Measurements from ENCODE around the gene HUNK. TPM values are rescaled to one million over a fixed set of nuclear protein-coding genes. Genes with fewer than 3 reads are reported as not detected.

The HUNK gene
- total and polyA plus RNA-seq, 2 experiments from 2014 or later, result 1.6 to 5.1 TPM

DNA sequence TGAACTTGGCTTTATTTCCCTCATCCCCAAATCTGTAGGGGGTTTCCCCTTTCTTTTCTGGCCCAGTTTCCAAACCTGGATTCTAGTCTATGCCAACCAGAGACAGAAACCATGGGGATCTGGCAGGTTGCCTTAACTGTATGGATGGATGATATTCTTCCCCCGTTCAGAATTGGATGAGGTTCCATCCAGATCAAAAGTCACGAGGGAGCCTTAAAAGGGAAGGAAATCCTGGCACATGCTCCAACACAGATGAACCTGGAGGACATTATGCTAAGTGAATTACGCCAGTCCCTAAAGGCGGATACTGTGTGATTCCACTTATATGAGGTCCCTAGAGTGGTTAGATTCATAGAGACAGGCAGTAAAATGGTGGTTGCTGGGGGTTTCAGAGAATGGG lies 124.4 kb downstream of the HUNK start:
- Mint-ChIP-seq H3K27me3 (ENCODE audit: insufficient read depth, low read depth, poor library complexity) (peaks cover 8% of the 10 kb centered on the region), H3K4me3 (no peak overlapping the region), H3K9me3 (no peaks in the 10 kb centered on the region), H3K4me1 (peaks cover 3% of the 10 kb centered on the region; the same call in 2 of the 3 replicates), H3K36me3 (ENCODE audit: low read depth) (no peaks in the 10 kb centered on the region; the same call in 2 of the 3 replicates), H3K27ac (no peak overlapping the region)
- no peaks in the 10 kb centered on the region for H3F3A ChIP-seq (replicated peaks; ENCODE audit: low read depth)
- no peaks in the 10 kb centered on the region for H3K9me2 ChIP-seq (ENCODE audit: insufficient read depth)
- TF ChIP-seq JUNB (IDR thresholded peaks at IDR 0.05; ENCODE audit: unreplicated experiment) (no peak), ZNF331 (CRISPR knock-in tag; IDR thresholded peaks at IDR 0.05; ENCODE audit: low read depth) (no peak)
- ATAC-seq, result no peak
- H3K79me2 ChIP-seq (replicated peaks; ENCODE audit: insufficient read depth), result no peaks in the 10 kb centered on the region
- no peak for DNase-seq (ENCODE audit: low spot score)
- no peak overlapping the region for H3K4me3 ChIP-seq
- no peaks in the 10 kb centered on the region for H3K4me1 ChIP-seq (ENCODE audit: insufficient read depth)
- H4K20me1 ChIP-seq (replicated peaks; ENCODE audit: insufficient read depth), result no peaks in the 10 kb centered on the region
- H3K27me3 ChIP-seq (ENCODE audit: insufficient read depth), result no peaks in the 10 kb centered on the region
- no peak overlapping the region for H3K27ac ChIP-seq (ENCODE audit: low read depth)
- H3K4me2 ChIP-seq, result no peak overlapping the region
- no peak overlapping the region for H2AFZ ChIP-seq
- no peaks in the 10 kb centered on the region for H3K36me3 ChIP-seq (ENCODE audit: insufficient read depth)

GRCh38 chr21:31999810-32000468 lies 127.1 kb downstream of the HUNK start:
- H3K4me2 ChIP-seq, result no peak overlapping the region
- no peaks in the 10 kb centered on the region for H3K4me1 ChIP-seq (ENCODE audit: insufficient read depth)
- Mint-ChIP-seq H3K36me3 (ENCODE audit: low read depth) (no peaks in the 10 kb centered on the region; the same call in 2 of the 3 replicates), H3K4me1 (no peaks in the 10 kb centered on the region), H3K9me3 (no peaks in the 10 kb centered on the region), H3K27me3 (ENCODE audit: insufficient read depth, low read depth, poor library complexity) (peaks cover 10% of the 10 kb centered on the region), H3K27ac (no peak overlapping the region), H3K4me3 (no peak overlapping the region)
- no peaks in the 10 kb centered on the region for H3F3A ChIP-seq (replicated peaks; ENCODE audit: low read depth)
- no peak for TF ChIP-seq STAT1 (IDR thresholded peaks at IDR 0.05; ENCODE audit: unreplicated experiment)
- TF ChIP-seq CREB1 (CRISPR knock-in tag; IDR thresholded peaks at IDR 0.05; ENCODE audit: low read depth), result no peak
- no peak for TF ChIP-seq ZNF114 (CRISPR knock-in tag; IDR thresholded peaks at IDR 0.05)
- no peak for TF ChIP-seq EZH2 (IDR thresholded peaks at IDR 0.05; ENCODE audit: low read depth, unreplicated experiment)
- ATAC-seq (no peak), DNase-seq (ENCODE audit: low spot score) (no peak)
- H3K36me3 ChIP-seq (ENCODE audit: insufficient read depth), result no peaks in the 10 kb centered on the region
- no peaks in the 10 kb centered on the region for H3K79me2 ChIP-seq (replicated peaks; ENCODE audit: insufficient read depth)
- H2AFZ ChIP-seq, result no peak overlapping the region
- no peak overlapping the region for H3K27ac ChIP-seq (ENCODE audit: low read depth)
- H3K4me3 ChIP-seq, result no peak overlapping the region
- H4K20me1 ChIP-seq (replicated peaks; ENCODE audit: insufficient read depth), result no peaks in the 10 kb centered on the region
- H3K27me3 ChIP-seq (ENCODE audit: insufficient read depth), result no peaks in the 10 kb centered on the region
- no peaks in the 10 kb centered on the region for H3K9me2 ChIP-seq (ENCODE audit: insufficient read depth)

- H3K79me2 ChIP-seq (replicated peaks; ENCODE audit: insufficient read depth), result no peaks in the 10 kb centered on the region
- peaks cover 7% of the 10 kb centered on the region for H3K27me3 Mint-ChIP-seq (ENCODE audit: insufficient read depth, low read depth, poor library complexity)
- H3K4me3 ChIP-seq, result no peak overlapping the region
- no peak for ATAC-seq
- no peaks in the 10 kb centered on the region for H3K9me2 ChIP-seq (ENCODE audit: insufficient read depth)
- H4K20me1 ChIP-seq (replicated peaks; ENCODE audit: insufficient read depth), result no peaks in the 10 kb centered on the region
- DNase-seq (ENCODE audit: low spot score), result no peak
- H2AFZ ChIP-seq, result no peak overlapping the region
- H3K36me3 Mint-ChIP-seq (ENCODE audit: low read depth), result no peaks in the 10 kb centered on the region
- H3K4me1 ChIP-seq (ENCODE audit: insufficient read depth), result no peaks in the 10 kb centered on the region
- H3K27me3 ChIP-seq (ENCODE audit: insufficient read depth), result no peaks in the 10 kb centered on the region
- no peak overlapping the region for H3K27ac ChIP-seq (ENCODE audit: low read depth)
- H3K4me2 ChIP-seq, result no peak overlapping the region
- H3K36me3 ChIP-seq (ENCODE audit: insufficient read depth), result no peaks in the 10 kb centered on the region
- no peaks in the 10 kb centered on the region for H3K9me3 Mint-ChIP-seq
- H3K4me3 Mint-ChIP-seq, result no peak overlapping the region
- no peak overlapping the region for H3K27ac Mint-ChIP-seq
- no peaks in the 10 kb centered on the region for H3F3A ChIP-seq (replicated peaks; ENCODE audit: low read depth)
- no peaks in the 10 kb centered on the region for H3K4me1 Mint-ChIP-seq
- no peak for TF ChIP-seq ZNF462 (CRISPR knock-in tag; IDR thresholded peaks at IDR 0.05)
Measured at GRCh38 chr21:32001390-32001789, 128.6 kb downstream of the HUNK start.
